Chondrocyte (in vitro differentiated cells): ENCODE data around the gene TMEM190. TPM values are rescaled to one million over a fixed set of nuclear protein-coding genes. Genes with fewer than 3 reads are reported as not detected.
A peak's percentile ranks its signal among the peaks of the same experiment; 100 is the strongest.
"Not testable (repeated sequence)": the region's sequence is repeated elsewhere in the genome, so short reads cannot be mapped to it uniquely, and the experiment has no call there.

Source experiments
- DNase-seq: peaks from one replicate; pipeline ENCODE4 v3.0.0; 2021; ENCODE audit warnings: mixed read lengths, low spot score
- H3K27ac Mint-ChIP-seq: one replicate; pipeline ENCODE4 v1.8.0; 2021; ENCODE audit warnings: mild to moderate bottlenecking, moderate library complexity, mixed read lengths; ENCODE audit not compliant: unreplicated experiment
- H3K27me3 Mint-ChIP-seq: 2 replicates; pipeline ENCODE4 v1.8.0; 2021; ENCODE audit warnings: low read depth, mixed read lengths
- H3K36me3 Mint-ChIP-seq: 2 replicates; pipeline ENCODE4 v1.8.0; 2021; ENCODE audit warnings: low read depth, mixed read lengths
- H3K4me1 Mint-ChIP-seq: 2 replicates; pipeline ENCODE4 v1.8.0; 2021; ENCODE audit warnings: low read depth, mild to moderate bottlenecking, mixed read lengths
- H3K4me3 Mint-ChIP-seq: one replicate; pipeline ENCODE4 v1.8.0; 2021; ENCODE audit warnings: mild to moderate bottlenecking, moderate library complexity, mixed read lengths; ENCODE audit not compliant: unreplicated experiment
- H3K9me3 Mint-ChIP-seq: 2 replicates; pipeline ENCODE4 v1.8.0; 2021; ENCODE audit warnings: low read depth, mixed read lengths
- total RNA-seq: library from RNA; stranded (reverse); gene quantifications from 3 replicates; pipeline ENCODE4 v1.2.1, GENCODE V29; 2021
- TF ChIP-seq, protein P1 (sequence below): fragments of 200-600 bp; sonication (generic); IDR thresholded peaks from 2 replicates; pipeline ENCODE4 v1.5.0; 2021; ENCODE audit warnings: antibody characterized with exemption, mild to moderate bottlenecking, moderate library complexity

The TMEM190 gene
- total RNA-seq, 1 donor from 2014 or later = 0.52 TPM

GRCh38 chr19:55402509-55402908 is 25.9 kb downstream of the TMEM190 start:
- Mint-ChIP-seq H3K36me3 (peaks cover 39% of the 10 kb centered on the region), H3K27me3 (no peaks in the 10 kb centered on the region), H3K4me1 (peaks cover 25% of the 10 kb centered on the region), H3K4me3 (no peak overlapping the region), H3K27ac (no peak overlapping the region), H3K9me3 (no peaks in the 10 kb centered on the region)
- DNase-seq = no peak
- TF ChIP-seq, protein P1, sequence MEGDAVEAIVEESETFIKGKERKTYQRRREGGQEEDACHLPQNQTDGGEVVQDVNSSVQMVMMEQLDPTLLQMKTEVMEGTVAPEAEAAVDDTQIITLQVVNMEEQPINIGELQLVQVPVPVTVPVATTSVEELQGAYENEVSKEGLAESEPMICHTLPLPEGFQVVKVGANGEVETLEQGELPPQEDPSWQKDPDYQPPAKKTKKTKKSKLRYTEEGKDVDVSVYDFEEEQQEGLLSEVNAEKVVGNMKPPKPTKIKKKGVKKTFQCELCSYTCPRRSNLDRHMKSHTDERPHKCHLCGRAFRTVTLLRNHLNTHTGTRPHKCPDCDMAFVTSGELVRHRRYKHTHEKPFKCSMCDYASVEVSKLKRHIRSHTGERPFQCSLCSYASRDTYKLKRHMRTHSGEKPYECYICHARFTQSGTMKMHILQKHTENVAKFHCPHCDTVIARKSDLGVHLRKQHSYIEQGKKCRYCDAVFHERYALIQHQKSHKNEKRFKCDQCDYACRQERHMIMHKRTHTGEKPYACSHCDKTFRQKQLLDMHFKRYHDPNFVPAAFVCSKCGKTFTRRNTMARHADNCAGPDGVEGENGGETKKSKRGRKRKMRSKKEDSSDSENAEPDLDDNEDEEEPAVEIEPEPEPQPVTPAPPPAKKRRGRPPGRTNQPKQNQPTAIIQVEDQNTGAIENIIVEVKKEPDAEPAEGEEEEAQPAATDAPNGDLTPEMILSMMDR = no peak

DNA sequence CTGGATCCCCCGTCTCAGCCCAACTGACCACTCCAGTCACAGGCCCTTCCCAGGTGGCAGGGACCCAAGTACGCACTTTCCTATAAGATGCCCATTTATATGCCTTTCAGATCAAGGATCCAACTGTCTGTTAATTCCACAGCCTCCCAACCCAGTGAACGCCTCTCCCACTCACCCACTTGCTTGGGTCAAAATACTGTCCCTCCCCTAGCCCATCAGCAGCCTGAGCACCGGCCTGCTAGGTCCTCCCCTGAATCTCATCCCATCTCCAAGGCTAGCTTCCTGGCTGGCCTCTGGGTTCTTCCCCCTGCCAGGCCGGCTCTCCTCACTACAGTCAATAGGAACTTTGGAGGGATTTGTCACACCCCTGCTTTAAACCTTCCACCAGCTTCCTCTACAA is 29.0 kb downstream of the TMEM190 start:
- Mint-ChIP-seq H3K4me1 (peaks cover 29% of the 10 kb centered on the region), H3K27me3 (no peaks in the 10 kb centered on the region), H3K4me3 (peak overlapping the region; percentile 86), H3K9me3 (peaks cover 9% of the 10 kb centered on the region), H3K27ac (peak overlapping the region; percentile 75), H3K36me3 (peaks cover 37% of the 10 kb centered on the region)
- no peak for DNase-seq
- TF ChIP-seq, protein P1 = no peak

DNA sequence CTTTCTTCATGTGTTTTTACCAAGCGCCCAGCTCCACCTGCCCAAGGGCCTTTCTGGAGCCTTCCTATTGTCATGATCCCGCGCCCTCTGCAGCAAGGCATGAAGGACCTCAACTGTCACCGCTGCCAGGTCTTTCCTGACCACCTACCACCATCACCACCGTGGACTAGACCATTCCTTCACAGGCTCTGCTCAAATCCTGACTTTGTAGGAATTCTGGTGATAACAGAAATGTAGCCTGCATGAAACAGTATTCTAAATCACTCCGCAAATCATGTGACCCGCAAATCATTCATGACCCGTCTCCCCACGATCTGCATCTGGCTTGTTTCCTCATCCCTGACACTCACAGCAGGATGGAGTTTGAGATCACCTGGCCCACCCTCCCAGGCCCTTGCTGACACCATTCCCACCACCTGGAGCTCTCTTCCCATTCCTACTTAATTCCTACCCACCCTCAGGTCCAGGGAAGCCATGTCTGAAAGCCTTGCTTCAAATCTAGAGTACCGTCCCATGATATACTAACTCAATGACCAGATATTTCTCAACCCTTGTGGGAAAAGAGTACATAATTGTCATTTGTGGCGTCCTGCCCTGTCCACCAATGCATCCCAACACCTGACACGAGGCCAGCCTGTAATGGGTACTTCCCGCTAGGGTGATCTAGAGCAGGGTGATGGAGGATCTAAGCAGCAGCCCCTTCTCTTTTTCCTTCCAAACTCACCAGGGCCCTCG is 29.6 kb downstream of the TMEM190 start:
- H3K4me1 Mint-ChIP-seq = peaks cover 29% of the 10 kb centered on the region
- peaks cover 9% of the 10 kb centered on the region for H3K9me3 Mint-ChIP-seq
- H3K4me3 Mint-ChIP-seq = peak overlapping the region; percentile 86
- H3K36me3 Mint-ChIP-seq = peaks cover 35% of the 10 kb centered on the region
- no peak for DNase-seq
- TF ChIP-seq, protein P1 = no peak
- peak overlapping the region; percentile 76 for H3K27ac Mint-ChIP-seq
- H3K27me3 Mint-ChIP-seq = no peaks in the 10 kb centered on the region

- Mint-ChIP-seq H3K36me3 (peaks cover 32% of the 10 kb centered on the region), H3K27ac (peak overlapping the region; percentile 76), H3K4me1 (peaks cover 29% of the 10 kb centered on the region), H3K9me3 (peaks cover 9% of the 10 kb centered on the region), H3K4me3 (peak overlapping the region; percentile 86), H3K27me3 (no peaks in the 10 kb centered on the region)
- no peak for DNase-seq
- TF ChIP-seq, protein P1 = no peak
Observed at GRCh38 chr19:55406826-55407549, 30.4 kb downstream of the TMEM190 start.

DNA sequence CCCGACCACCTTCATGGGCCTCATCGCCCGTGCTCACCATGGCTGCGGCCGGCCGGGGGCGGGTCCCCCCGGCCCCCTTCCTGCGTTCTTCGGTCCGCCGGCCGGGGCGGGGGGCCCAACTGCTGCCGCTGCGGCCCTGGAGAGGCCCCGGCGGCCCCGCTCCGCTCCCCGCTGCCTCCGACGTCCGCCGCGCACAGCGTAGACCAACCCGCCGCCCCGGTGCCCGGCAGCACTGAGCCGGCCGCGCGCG is 30.8 kb downstream of the TMEM190 start, which contains the start of gene UBE2S:
UBE2S (minus strand) TSS at position 239 of the 250 bp plus-strand sequence; CDS start at position 40, 199 bp downstream.
- Mint-ChIP-seq H3K27ac (peak within 1 kb of the TSS; percentile 98), H3K4me3 (peak within 1 kb of the TSS; percentile 86), H3K36me3 (peaks cover 28% of the 10 kb centered on the region), H3K4me1 (peaks cover 29% of the 10 kb centered on the region)
- H3K9me3 Mint-ChIP-seq, H3K27me3 Mint-ChIP-seq, DNase-seq: not testable (repeated sequence)
